Gastroesophageal sphincter (tissue), 3 donors: ENCODE data around the gene CATSPERE.

Experiments used
- POLR2AphosphoS5 ChIP-seq: sonication (generic); formaldehyde crosslinking; IDR thresholded peaks from one replicate; pipeline ENCODE4 v1.6.1; 2017; ENCODE audit warnings: antibody characterized with exemption
- TF ChIP-seq, protein P1 (sequence below), 4 experiments: fragments of 200-600 bp in 2 of 4; fragments of 450-650 bp in 2 of 4; sonication (generic) in 1 of 4; IDR thresholded peaks; one replicate each; pipeline ENCODE4 v1.5.1; 2017 to 2019; ENCODE audit warnings: antibody characterized with exemption in 4 of 4, mild to moderate bottlenecking in 2 of 4, moderate library complexity in 2 of 4

DNA sequence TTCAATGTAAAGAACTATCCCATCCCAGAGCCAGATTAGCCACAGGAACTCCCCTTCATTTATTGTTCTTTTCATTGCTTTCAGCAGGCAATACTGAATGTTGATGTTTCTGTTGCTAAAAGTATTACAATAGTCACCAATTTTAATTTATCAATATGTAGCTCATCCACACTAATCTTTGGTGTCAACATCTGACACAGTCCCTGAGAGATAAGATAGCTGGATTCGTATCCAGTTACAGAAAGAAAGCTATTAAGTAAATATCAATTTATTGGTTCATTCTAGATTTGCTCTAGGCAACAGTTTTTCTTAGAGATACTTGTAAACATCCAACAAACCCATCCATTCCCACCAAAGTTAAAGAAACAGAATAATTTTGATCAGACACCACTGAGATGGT lies 14.0 kb upstream of the CATSPERE start:
- TF ChIP-seq, protein P1, sequence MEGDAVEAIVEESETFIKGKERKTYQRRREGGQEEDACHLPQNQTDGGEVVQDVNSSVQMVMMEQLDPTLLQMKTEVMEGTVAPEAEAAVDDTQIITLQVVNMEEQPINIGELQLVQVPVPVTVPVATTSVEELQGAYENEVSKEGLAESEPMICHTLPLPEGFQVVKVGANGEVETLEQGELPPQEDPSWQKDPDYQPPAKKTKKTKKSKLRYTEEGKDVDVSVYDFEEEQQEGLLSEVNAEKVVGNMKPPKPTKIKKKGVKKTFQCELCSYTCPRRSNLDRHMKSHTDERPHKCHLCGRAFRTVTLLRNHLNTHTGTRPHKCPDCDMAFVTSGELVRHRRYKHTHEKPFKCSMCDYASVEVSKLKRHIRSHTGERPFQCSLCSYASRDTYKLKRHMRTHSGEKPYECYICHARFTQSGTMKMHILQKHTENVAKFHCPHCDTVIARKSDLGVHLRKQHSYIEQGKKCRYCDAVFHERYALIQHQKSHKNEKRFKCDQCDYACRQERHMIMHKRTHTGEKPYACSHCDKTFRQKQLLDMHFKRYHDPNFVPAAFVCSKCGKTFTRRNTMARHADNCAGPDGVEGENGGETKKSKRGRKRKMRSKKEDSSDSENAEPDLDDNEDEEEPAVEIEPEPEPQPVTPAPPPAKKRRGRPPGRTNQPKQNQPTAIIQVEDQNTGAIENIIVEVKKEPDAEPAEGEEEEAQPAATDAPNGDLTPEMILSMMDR (IDR thresholded peaks at IDR 0.05), result no peak
- TF ChIP-seq POLR2AphosphoS5, result no peak
